HG02759 (cell line): Measurements from ENCODE around the gene B4GALNT2.
"Not testable (repeated sequence)": the region's sequence is repeated elsewhere in the genome, so short reads cannot be mapped to it uniquely, and the experiment has no call there.

Source experiments
- ATAC-seq: cut with Tn5 transposase; IDR thresholded peaks from one replicate; pipeline ENCODE4 v1.9.1; 2021; ENCODE audit warnings: mild to moderate bottlenecking, moderate library complexity; ENCODE audit not compliant: unreplicated experiment

The B4GALNT2 gene

GRCh38 chr17:49120166-49120565, 12.4 kb upstream of the B4GALNT2 start:
- ATAC-seq: no peak

GRCh38 chr17:49121696-49122292, 10.8 kb upstream of the B4GALNT2 start:
- ATAC-seq: no peak

GRCh38 chr17:49122566-49122965, 10.0 kb upstream of the B4GALNT2 start:
- no peak for ATAC-seq

- no peak for ATAC-seq
These were observed 9.5 kb upstream of the B4GALNT2 start for GRCh38 chr17:49123061-49123460.

DNA sequence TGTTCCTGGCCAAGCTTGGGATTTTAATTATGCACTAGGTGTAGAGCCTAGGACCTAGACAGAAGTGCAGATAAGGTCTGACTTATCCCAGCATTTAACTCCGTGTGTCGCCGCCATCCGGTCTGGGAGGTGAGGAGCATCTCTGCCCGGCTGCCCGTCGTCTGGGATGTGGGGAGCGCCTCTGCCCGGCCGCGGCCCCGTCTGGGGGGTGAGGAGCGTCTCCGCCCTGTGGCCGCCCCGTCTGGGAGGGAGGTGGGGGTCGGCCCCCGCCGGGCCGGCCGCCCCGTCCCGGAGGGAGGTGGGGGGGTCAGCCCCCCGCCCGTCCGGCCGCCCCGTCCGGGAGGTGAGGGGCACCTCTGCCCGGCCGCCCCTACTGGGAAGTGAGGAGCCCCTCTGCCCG, 7.1 kb upstream of the B4GALNT2 start:
- ATAC-seq: no peak

DNA sequence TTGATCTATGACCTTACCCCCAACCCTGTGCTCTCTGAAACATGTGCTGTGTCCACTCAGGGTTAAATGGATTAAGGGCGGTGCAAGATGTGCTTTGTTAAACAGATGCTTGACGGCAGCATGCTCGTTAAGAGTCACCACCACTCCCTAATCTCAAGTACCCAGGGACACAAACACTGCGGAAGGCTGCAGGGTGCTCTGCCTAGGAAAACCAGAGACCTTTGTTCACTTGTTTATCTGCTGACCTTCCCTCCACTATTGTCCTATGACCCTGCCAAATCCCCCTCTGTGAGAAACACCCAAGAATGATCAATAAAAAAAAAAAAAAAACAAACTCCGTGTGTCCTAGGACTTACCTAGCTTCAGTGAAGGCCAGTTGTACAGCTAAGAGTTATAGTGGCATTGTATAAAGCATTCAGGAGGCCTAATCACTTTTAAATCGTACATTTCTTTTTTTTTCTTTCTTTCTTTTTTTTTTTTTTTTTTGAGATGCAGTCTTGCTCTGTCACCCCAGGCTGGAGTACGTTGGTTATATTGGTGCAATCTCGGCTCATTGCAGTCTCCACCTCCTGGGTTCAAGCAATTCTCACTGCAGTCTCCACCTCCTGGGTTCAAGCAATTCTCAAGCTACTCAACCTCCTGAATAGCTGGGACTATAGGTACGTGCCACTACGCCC, 6.2 kb upstream of the B4GALNT2 start:
- ATAC-seq: not testable (repeated sequence)

- ATAC-seq: not testable (repeated sequence)
These were observed 3.1 kb upstream of the B4GALNT2 start for GRCh38 chr17:49129359-49129950.

DNA sequence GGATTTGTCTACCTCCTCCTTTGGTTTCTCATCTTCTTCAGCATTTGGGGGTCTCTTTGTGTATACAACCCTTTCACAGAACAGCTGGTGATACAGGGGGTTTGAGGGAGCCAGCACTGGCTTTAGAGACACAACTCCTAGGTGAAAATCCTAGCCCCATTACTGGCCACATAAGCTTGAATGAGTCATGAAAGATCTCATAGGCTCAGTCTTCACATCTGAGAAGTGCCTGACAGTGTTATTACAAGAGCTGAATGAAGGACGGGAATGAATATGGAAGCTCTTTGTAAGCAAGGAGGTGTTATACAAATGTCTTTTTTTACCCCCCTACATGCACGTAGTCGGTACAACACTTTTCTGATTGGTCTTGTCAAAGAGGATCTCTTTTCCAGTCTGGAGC, 1.7 kb upstream of the B4GALNT2 start:
- ATAC-seq: no peak

GRCh38 chr17:49132317-49132698, 261 bp upstream of the B4GALNT2 start:
- no peak for ATAC-seq

DNA sequence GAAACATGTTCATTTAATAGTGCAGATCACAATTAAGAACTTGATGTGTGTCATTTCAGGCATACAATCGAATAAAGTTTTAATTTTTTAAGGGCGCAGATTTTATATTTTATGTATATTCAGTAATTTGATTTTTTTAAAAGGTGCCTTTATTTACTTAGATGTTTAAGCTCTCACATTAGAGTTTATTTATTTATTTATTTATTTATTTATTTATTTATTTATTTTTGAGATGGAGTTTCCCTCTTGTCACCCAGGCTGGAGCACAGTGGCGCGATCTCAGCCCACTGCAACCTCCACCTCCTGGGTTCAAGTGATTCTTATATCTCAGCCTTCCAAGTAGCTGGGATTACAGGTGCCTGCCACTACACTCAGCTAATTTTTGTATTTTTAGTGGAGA, 3.8 kb downstream of the B4GALNT2 start:
- no peak for ATAC-seq

- not testable (repeated sequence) for ATAC-seq
These were observed 13.1 kb downstream of the B4GALNT2 start for GRCh38 chr17:49145654-49146053.

- ATAC-seq: no peak
These were observed 14.2 kb downstream of the B4GALNT2 start for GRCh38 chr17:49146620-49147306.

- no peak for ATAC-seq
These were observed 15.6 kb downstream of the B4GALNT2 start for GRCh38 chr17:49148171-49148570.

GRCh38 chr17:49151996-49152395, 19.4 kb downstream of the B4GALNT2 start:
- no peak for ATAC-seq

DNA sequence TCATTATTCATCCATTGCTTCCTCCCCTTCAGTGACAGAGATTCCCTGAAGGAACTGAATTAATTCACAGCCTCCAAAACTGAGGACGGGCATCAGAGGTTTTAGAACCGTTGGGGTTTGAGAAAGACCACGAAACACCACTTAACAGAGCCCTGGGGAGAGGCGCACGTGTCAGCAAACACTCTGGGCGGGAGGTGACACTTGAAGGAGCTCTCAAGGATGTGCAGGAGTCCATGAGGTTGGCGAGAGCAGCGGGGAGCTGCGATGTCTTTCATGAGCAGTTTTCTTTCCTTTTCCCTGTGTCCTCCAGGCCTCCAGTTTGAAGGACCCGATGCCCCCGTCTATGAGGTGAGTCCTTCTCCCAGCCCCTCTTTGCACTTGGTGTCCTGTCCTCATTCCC, 23.7 kb downstream of the B4GALNT2 start:
- ATAC-seq: no peak

DNA sequence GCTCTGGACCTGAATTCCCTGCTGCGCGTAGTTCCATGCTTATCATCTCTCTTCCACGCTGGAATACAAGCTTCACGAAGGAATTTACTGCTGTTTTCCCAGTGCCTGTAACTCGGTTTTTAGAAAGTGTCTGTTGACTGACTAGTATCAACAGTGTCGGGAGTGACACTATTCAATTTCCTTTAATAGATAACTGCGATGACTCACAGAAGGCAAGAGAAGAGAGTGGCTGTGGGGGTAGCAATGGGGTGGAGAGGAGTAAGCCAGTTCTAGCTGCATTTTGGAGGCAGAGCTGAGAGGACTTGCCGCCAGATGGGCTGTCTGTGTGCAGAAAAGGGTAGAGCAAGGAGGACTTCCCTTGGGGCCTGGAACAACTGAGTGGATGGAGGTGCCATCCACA, 25.2 kb downstream of the B4GALNT2 start:
- ATAC-seq: no peak

DNA sequence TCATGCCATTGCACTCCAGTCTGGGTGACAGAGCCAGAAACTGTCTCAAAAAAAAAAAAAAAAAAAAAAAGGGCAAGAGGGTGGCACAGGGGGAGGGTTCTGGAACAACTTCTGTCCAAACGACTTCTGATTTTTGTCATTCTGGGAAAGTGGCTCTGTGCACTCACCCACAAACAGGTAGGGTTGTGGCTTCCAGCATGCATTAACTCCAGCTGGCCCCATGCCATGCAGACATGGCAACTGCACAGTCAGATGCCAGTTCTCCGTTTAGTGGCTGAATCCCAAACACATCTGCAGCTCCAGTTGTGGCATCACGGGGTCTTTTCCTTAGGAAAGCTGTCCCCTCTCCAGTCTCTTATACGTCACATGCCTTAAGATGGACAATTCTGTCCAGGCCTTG, 30.3 kb downstream of the B4GALNT2 start:
- no peak for ATAC-seq

- ATAC-seq: no peak
These were observed 32.6 kb downstream of the B4GALNT2 start for GRCh38 chr17:49165143-49165542.

- ATAC-seq: no peak
These were observed 36.1 kb downstream of the B4GALNT2 start for GRCh38 chr17:49168706-49169105.

GRCh38 chr17:49170216-49170615, 37.6 kb downstream of the B4GALNT2 start:
- ATAC-seq: no peak

DNA sequence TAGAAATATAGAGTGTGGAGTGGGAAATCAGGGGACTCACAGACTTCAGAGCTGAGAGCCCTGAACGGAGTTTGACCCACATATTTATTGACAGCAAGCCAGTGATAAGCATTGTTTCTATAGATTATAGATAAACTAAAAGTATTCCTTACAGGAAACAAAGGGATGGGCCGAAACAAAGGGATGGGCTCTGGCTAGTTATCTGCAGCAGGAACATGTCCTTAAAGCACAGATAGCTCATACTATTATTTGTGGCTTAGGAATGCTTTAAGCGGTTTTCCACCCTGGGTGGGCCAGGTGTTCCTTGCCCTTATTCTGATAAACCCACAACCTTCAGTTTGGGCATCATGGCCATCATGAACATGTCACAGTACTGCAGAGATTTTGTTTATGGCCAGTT, 38.1 kb downstream of the B4GALNT2 start:
- not testable (repeated sequence) for ATAC-seq

DNA sequence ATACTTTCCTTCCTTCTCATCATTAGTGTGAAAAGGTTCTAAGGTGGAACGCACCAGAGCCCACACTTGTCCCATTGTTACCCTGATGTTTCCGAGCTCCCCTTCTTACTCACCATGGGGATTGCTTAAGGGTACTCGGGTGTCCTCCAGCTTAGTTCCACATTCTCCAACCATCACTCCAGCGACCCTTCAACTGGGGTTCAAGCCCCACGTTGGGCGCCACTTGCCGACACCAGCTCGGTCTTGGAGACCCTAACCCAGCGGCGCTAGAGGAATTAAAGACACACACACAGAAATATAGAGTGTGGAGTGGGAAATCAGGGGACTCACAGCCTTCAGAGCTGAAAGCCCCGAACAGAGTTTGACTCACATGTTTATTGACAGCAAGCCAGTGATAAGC, 43.4 kb downstream of the B4GALNT2 start:
- not testable (repeated sequence) for ATAC-seq
